Dedifferentiated amniotic fluid mesenchymal stem cell (primary cell): ENCODE results near the gene CSPG4.
"Not testable (repeated sequence)": the region's sequence is repeated elsewhere in the genome, so short reads cannot be mapped to it uniquely, and the experiment has no call there.

ENCODE experiments used
- DNase-seq: peaks from one replicate; pipeline ENCODE4 v3.0.0-alpha.2; 2016; ENCODE audit errors: extremely low spot score

CSPG4 gene

GRCh38 chr15:75712668-75713337 is at the start of gene CSPG4:
TSS of gene CSPG4 (minus strand) at chr15:75712848. CDS start at chr15:75712755, 93 bp downstream.
- peak; percentile 59 for DNase-seq

- not testable (repeated sequence) for DNase-seq
These were observed 49.7 kb upstream of the CSPG4 start for GRCh38 chr15:75762357-75762718.

- no peak for DNase-seq
These were observed 49.1 kb upstream of the CSPG4 start for GRCh38 chr15:75761446-75762356.

GRCh38 chr15:75760704-75761435 is 48.2 kb upstream of the CSPG4 start:
- DNase-seq = no peak

- DNase-seq = not testable (repeated sequence)
These were observed 47.5 kb upstream of the CSPG4 start for GRCh38 chr15:75760131-75760520.

GRCh38 chr15:75759416-75760130 is 46.9 kb upstream of the CSPG4 start:
- DNase-seq = no peak

GRCh38 chr15:75758071-75758872 is 45.6 kb upstream of the CSPG4 start:
- peak; percentile 84 for DNase-seq

GRCh38 chr15:75754871-75755270 is 42.2 kb upstream of the CSPG4 start:
- not testable (repeated sequence) for DNase-seq

- DNase-seq = no peak
These were observed 40.5 kb upstream of the CSPG4 start for GRCh38 chr15:75753145-75753544.

GRCh38 chr15:75751891-75752290 is 39.2 kb upstream of the CSPG4 start:
- no peak for DNase-seq

- DNase-seq = no peak
These were observed 38.6 kb upstream of the CSPG4 start for GRCh38 chr15:75751116-75751875.

GRCh38 chr15:75750261-75751050 is 37.8 kb upstream of the CSPG4 start:
- no peak for DNase-seq

GRCh38 chr15:75749820-75750219 is 37.2 kb upstream of the CSPG4 start:
- DNase-seq = no peak

- not testable (repeated sequence) for DNase-seq
These were observed 36.2 kb upstream of the CSPG4 start for GRCh38 chr15:75748882-75749281.

- not testable (repeated sequence) for DNase-seq
These were observed 34.5 kb upstream of the CSPG4 start for GRCh38 chr15:75747121-75747520.

- DNase-seq = no peak
These were observed 32.7 kb upstream of the CSPG4 start for GRCh38 chr15:75745305-75745704.

GRCh38 chr15:75742346-75742745 is 29.7 kb upstream of the CSPG4 start:
- not testable (repeated sequence) for DNase-seq

- DNase-seq = no peak
These were observed 27.1 kb upstream of the CSPG4 start for GRCh38 chr15:75739791-75740190.

- peak; percentile 66 for DNase-seq
These were observed 26.1 kb upstream of the CSPG4 start for GRCh38 chr15:75738647-75739325.
